IMR-90 (cell line): ENCODE measurements around the gene CBX6. TPM values are rescaled to one million over a fixed set of nuclear protein-coding genes. Genes with fewer than 3 reads are reported as not detected.

Source experiments
- ATAC-seq: fragments of 200-7000 bp; cut with Tn5 transposase; 2 replicates; pipeline ENCODE4 v1.9.1; 2020; ENCODE audit warnings: low read depth, mild to moderate bottlenecking, moderate library complexity
- BruUV-seq: library from RNA; stranded (reverse); fragments of 400-500 nt; replicated peaks from 2 replicates; lab custom pipeline; 2021; lab: Mats Ljungman, UMichigan
- CTCF ChIA-PET: fragments of 300-600 bp; formaldehyde crosslinking; extraction: SDS; loops from one replicate; lab custom pipeline; 2021; ENCODE audit warnings: antibody characterized with exemption; lab: Yijun Ruan, JAX
- POLR2A ChIA-PET: fragments of 300-600 bp; sonication (Branson Sonifier 250); formaldehyde crosslinking; loops from one replicate; lab custom pipeline; 2022; ENCODE audit warnings: antibody characterized with exemption; ENCODE audit not compliant: unreplicated experiment; lab: Charles Lee
- DNase-seq: peaks from one replicate; pipeline ENCODE4 v3.0.0; 2013
- H2AFZ ChIP-seq: replicated peaks from 2 replicates; pipeline ENCODE3; 2013; ENCODE audit warnings: low read length, mild to moderate bottlenecking; ENCODE audit not compliant: poor library complexity
- H2AK5ac ChIP-seq: 2 replicates; pipeline ENCODE4 v1.6.1; 2013; ENCODE audit warnings: low read depth, low read length, inconsistent platforms
- H2AK9ac ChIP-seq: replicated peaks from 2 replicates; pipeline ENCODE3; 2013; ENCODE audit warnings: mild to moderate bottlenecking, low read depth, low read length, moderate library complexity; ENCODE audit not compliant: poor library complexity
- H2BK120ac ChIP-seq: 2 replicates; pipeline ENCODE4 v1.6.1; 2013; ENCODE audit warnings: low read depth, low read length, inconsistent platforms
- H2BK15ac ChIP-seq: 3 replicates; pipeline ENCODE4 v1.6.1; 2013; ENCODE audit warnings: low read depth, low read length, inconsistent platforms
- H2BK20ac ChIP-seq: 2 replicates; pipeline ENCODE4 v1.6.1; 2013; ENCODE audit warnings: low read depth, mild to moderate bottlenecking, inconsistent platforms, low read length, moderate library complexity
- H2BK5ac ChIP-seq: 2 replicates; pipeline ENCODE4 v1.6.1; 2013; ENCODE audit warnings: mild to moderate bottlenecking, low read depth, low read length, inconsistent platforms; ENCODE audit not compliant: poor library complexity, severe bottlenecking
- H3K14ac ChIP-seq: replicated peaks from 2 replicates; pipeline ENCODE4 v1.6.1; 2013; ENCODE audit warnings: low read depth, low read length, inconsistent platforms
- H3K18ac ChIP-seq: 2 replicates; pipeline ENCODE4 v1.6.1; 2013; ENCODE audit warnings: low read depth, low read length, control low read depth
- H3K23ac ChIP-seq: 2 replicates; pipeline ENCODE4 v1.6.1; 2013; ENCODE audit warnings: low read depth, low read length, inconsistent platforms
- H3K27ac ChIP-seq: 2 replicates; pipeline ENCODE4 v1.5.1; 2013; ENCODE audit warnings: mild to moderate bottlenecking, control low read depth, low read length; ENCODE audit not compliant: insufficient read depth
- H3K27me3 ChIP-seq: 2 replicates; pipeline ENCODE4 v1.6.1; 2013; ENCODE audit warnings: low read length; ENCODE audit not compliant: control insufficient read depth, insufficient read depth
- H3K36me3 ChIP-seq: 2 replicates; pipeline ENCODE4 v1.6.1; 2013; ENCODE audit warnings: low read length, mixed read lengths; ENCODE audit not compliant: control insufficient read depth, insufficient read depth
- H3K4ac ChIP-seq: 2 replicates; pipeline ENCODE4 v1.6.1; 2013; ENCODE audit warnings: low read depth, low read length, inconsistent platforms
- H3K4me1 ChIP-seq: 2 replicates; pipeline ENCODE4 v1.6.1; 2013; ENCODE audit warnings: low read length, mixed read lengths; ENCODE audit not compliant: control insufficient read depth, insufficient read depth
- H3K4me2 ChIP-seq: 2 replicates; pipeline ENCODE4 v1.6.1; 2013; ENCODE audit warnings: low read depth, mild to moderate bottlenecking, control low read depth, low read length, moderate library complexity
- H3K4me3 ChIP-seq: 2 replicates; pipeline ENCODE4 v1.5.1; 2013; ENCODE audit warnings: low read depth, mild to moderate bottlenecking, control low read depth, low read length, moderate library complexity; ENCODE audit not compliant: insufficient read depth
- H3K56ac ChIP-seq: 2 replicates; pipeline ENCODE4 v1.6.1; 2013; ENCODE audit warnings: low read length, inconsistent platforms; ENCODE audit not compliant: insufficient read depth; ENCODE audit errors: extremely low read depth
- H3K79me1 ChIP-seq, 2 experiments: 2 replicates each; pipeline ENCODE4 v1.6.1; 2013; ENCODE audit warnings: low read length in 2 of 2, inconsistent platforms in 1 of 2, low read depth in 1 of 2
- H3K9ac ChIP-seq: 2 replicates; pipeline ENCODE4 v1.6.1; 2013; ENCODE audit warnings: low read depth, low read length, control low read depth
- H3K9me1 ChIP-seq: 2 replicates; pipeline ENCODE4 v1.6.1; 2013; ENCODE audit warnings: low read length, inconsistent platforms; ENCODE audit not compliant: insufficient read depth
- H3K9me3 ChIP-seq: 2 replicates; pipeline ENCODE4 v1.6.1; 2013; ENCODE audit warnings: low read length; ENCODE audit not compliant: control insufficient read depth, insufficient read depth
- H4K20me1 ChIP-seq: 2 replicates; pipeline ENCODE4 v1.6.1; 2013; ENCODE audit warnings: low read length, inconsistent platforms; ENCODE audit not compliant: insufficient read depth
- H4K5ac ChIP-seq: 2 replicates; pipeline ENCODE4 v1.6.1; 2013; ENCODE audit warnings: mild to moderate bottlenecking, low read depth, low read length, control low read depth
- H4K8ac ChIP-seq, 2 experiments: 2 replicates each; pipeline ENCODE4 v1.6.1; 2013; ENCODE audit warnings: low read depth in 2 of 2, low read length in 2 of 2, control low read depth in 1 of 2, inconsistent platforms in 1 of 2
- H4K91ac ChIP-seq: 2 replicates; pipeline ENCODE4 v1.6.1; 2013; ENCODE audit warnings: low read depth, low read length, inconsistent platforms; ENCODE audit not compliant: insufficient read depth
- CEBPB ChIP-seq: IDR thresholded peaks from 2 replicates; pipeline ENCODE4 v1.6.1; 2012; ENCODE audit warnings: low read depth, low read length, improper control_type of control experiment
- WGBS, 2 experiments: methylation state at CpG; one replicate each; pipeline versions ENCODE4 v1.1.5 to v1.1.7; 2013; ENCODE audit warnings: missing lambda C conversion rate in 2 of 2; ENCODE audit not compliant: insufficient read length in 1 of 2; ENCODE audit errors: extremely low coverage in 2 of 2; 5-methylcytosine and 5-hydroxymethylcytosine counted together
- dilution Hi-C: fragments of 300-500 bp; cut with HindIII; formaldehyde crosslinking; loops from one replicate; pipeline ENCODE4 v1.14.3; 2018; ENCODE audit warnings: low sequenced_read_pairs; ENCODE audit not compliant: unreplicated experiment
- in situ Hi-C: fragments of 300-500 bp; cut with MboI; formaldehyde crosslinking; loops from 3 replicates; pipeline ENCODE4 v1.14.3; 2019; ENCODE audit warnings: low sequenced_read_pairs, inconsistent platforms, mixed read lengths
- intact Hi-C: fragments of 100-400 bp; cut with micrococcal nuclease; formaldehyde crosslinking; loops from 2 replicates; pipeline ENCODE4 v1.10.0; 2022
- polyA plus RNA-seq, 3 experiments: library from polyadenylated mRNA; depleted of rRNA; stranded (reverse); fragments of >200 nt; gene quantifications; 2 replicates each; pipeline ENCODE4 v1.2.3, GENCODE V29; 2012; ENCODE audit warnings: low replicate concordance in 1 of 3
- total RNA-seq: library from RNA; depleted of rRNA; stranded (reverse); fragments of >200 nt; gene quantifications from 2 replicates; pipeline ENCODE4 v1.2.3, GENCODE V29; 2012

Gene CBX6
- total and polyA plus RNA-seq, 2 of the 4 experiments (the other 2 are of a cell fraction), result 15.2 to 19.0 TPM

- H3K4me3 ChIP-seq, result peak within 1 kb of the TSS; percentile 41
Observed at GRCh38 chr22:38843657-38844314, 28.2 kb downstream of the CBX6 start, which contains the start of gene NPTXR. NPTXR (minus strand) TSS chr22:38844028.

More at GRCh38 chr22:38843657-38844314, 28.2 kb downstream of the CBX6 start, which contains the start of gene NPTXR:
- dilution Hi-C loops (no loop called here), in situ Hi-C loops (no loop called here), intact Hi-C loops (loop anchor here (5.0 kb wide), 1 partner anchor 56 kb away; no protein-coding TSS in a partner anchor)
- no peak within 1 kb of the TSS; the same call in 1 of the 2 replicates for H3K27ac ChIP-seq
- peak; percentile 77 for ATAC-seq
- peak within 1 kb of the TSS; percentile 51; the same call in 1 of the 2 replicates for H3K23ac ChIP-seq
- no peak within 1 kb of the TSS for H2BK15ac ChIP-seq
- H4K20me1 ChIP-seq, result no peaks in the 10 kb centered on the region
- no peaks in the 10 kb centered on the region for H3K79me1 ChIP-seq
- H3K4me1 ChIP-seq, result no peaks in the 10 kb centered on the region
- no peak within 1 kb of the TSS for H2AK5ac ChIP-seq
- peak within 1 kb of the TSS; percentile 89 for H2AFZ ChIP-seq
- H3K18ac ChIP-seq, result no peak within 1 kb of the TSS
- peak; percentile 31 for DNase-seq
- H3K36me3 ChIP-seq, result no peaks in the 10 kb centered on the region
- no peak within 1 kb of the TSS for H2BK5ac ChIP-seq
- no peak within 1 kb of the TSS for H4K8ac ChIP-seq
- no peaks in the 10 kb centered on the region for H3K9me1 ChIP-seq
- no peak within 1 kb of the TSS for H2BK20ac ChIP-seq
- H4K91ac ChIP-seq, result no peak within 1 kb of the TSS
- H3K9ac ChIP-seq, result no peak within 1 kb of the TSS
- no peak within 1 kb of the TSS for H3K14ac ChIP-seq
- no peak within 1 kb of the TSS for H4K5ac ChIP-seq
- H3K9me3 ChIP-seq, result no peaks in the 10 kb centered on the region
- H3K56ac ChIP-seq, result no peak within 1 kb of the TSS
- TF ChIP-seq CEBPB, result no peak
- ChIA-PET CTCF (no interaction called here), POLR2A (no interaction called here)
- WGBS, 2 experiments, result 1% methylated on average over 57 of the region's 105 CpGs; no CpG with 5 or more reads in 1 of the 2 experiments
- BruUV-seq, result no TSS peak
- H3K27me3 ChIP-seq, result peaks cover 27% of the 10 kb centered on the region
- H2AK9ac ChIP-seq, result peak within 1 kb of the TSS; percentile 61
- H3K4ac ChIP-seq, result no peak within 1 kb of the TSS
- H2BK120ac ChIP-seq, result no peak within 1 kb of the TSS
- H3K4me2 ChIP-seq, result peak within 1 kb of the TSS; percentile 1
